ENCODE results near the gene INPP5A.

The INPP5A gene

GRCh38 chr10:132541129-132541528, 3.5 kb downstream of the INPP5A start:
- Histone ChIP-seq H3K23ac (ENCODE audit: low read length) (no peak overlapping the region), H3K79me1 (ENCODE audit: low read length) (peaks cover 9% of the 10 kb centered on the region), H3K4ac (ENCODE audit: low read depth, low read length) (peak overlapping the region; percentile 41), H2AFZ (ENCODE audit: insufficient read depth, low read length, poor library complexity) (no peak overlapping the region), H3K18ac (ENCODE audit: low read length) (peak overlapping the region; percentile 39), H2BK5ac (ENCODE audit: low read depth, low read length, poor library complexity) (no peak overlapping the region), H4K91ac (ENCODE audit: low read depth, low read length) (no peak overlapping the region), H3K79me2 (ENCODE audit: control insufficient read depth, insufficient read depth, low read length, poor library complexity) (peaks cover 12% of the 10 kb centered on the region), H2BK12ac (ENCODE audit: low read length) (no peak overlapping the region), H3K14ac (ENCODE audit: low read length) (no peak overlapping the region), H2AK5ac (ENCODE audit: low read length) (no peak overlapping the region), H3K9me3 (ENCODE audit: insufficient read depth, low read depth, low read length) (no peaks in the 10 kb centered on the region), H3K36me3 (ENCODE audit: control insufficient read depth in 1 of 2, insufficient read depth in 2 of 2, low read length in 2 of 2) (peaks cover 0 to 4% of the 10 kb centered on the region in 2 experiments), H3K27ac (ENCODE audit: low read depth, low read length) (no peak overlapping the region), H3K4me2 (ENCODE audit: low read length) (no peak overlapping the region), H3K4me1 (ENCODE audit: control insufficient read depth in 1 of 2, insufficient read depth in 2 of 2, low read length in 2 of 2) (peaks cover 21 to 30% of the 10 kb centered on the region in 2 experiments), H3K27me3 (ENCODE audit: insufficient read depth, low read length) (no peaks in the 10 kb centered on the region), H4K8ac (ENCODE audit: low read depth, low read length) (no peak overlapping the region), H3K9ac (ENCODE audit: low read length) (no peak overlapping the region), H3K4me3 (ENCODE audit: low read depth, low read length) (no peak overlapping the region), H4K12ac (ENCODE audit: low read depth, low read length) (no peak overlapping the region), H2BK120ac (ENCODE audit: insufficient read depth, low read length, poor library complexity) (no peak overlapping the region)
- no peak for DNase-seq
- no CpG with 5 or more reads among the region's 11 CpGs for WGBS (ENCODE audit: extremely low coverage, insufficient coverage, insufficient read length)

- Histone ChIP-seq H4K8ac (ENCODE audit: low read depth, low read length) (no peak overlapping the region), H3K79me2 (ENCODE audit: control insufficient read depth, insufficient read depth, low read length, poor library complexity) (peaks cover 12% of the 10 kb centered on the region), H3K27me3 (ENCODE audit: insufficient read depth, low read length) (no peaks in the 10 kb centered on the region), H3K18ac (ENCODE audit: low read length) (no peak overlapping the region), H2AK5ac (ENCODE audit: low read length) (no peak overlapping the region), H3K4me2 (ENCODE audit: low read length) (no peak overlapping the region), H2AFZ (ENCODE audit: insufficient read depth, low read length, poor library complexity) (no peak overlapping the region), H3K36me3 (ENCODE audit: control insufficient read depth in 1 of 2, insufficient read depth in 2 of 2, low read length in 2 of 2) (peaks cover 0 to 4% of the 10 kb centered on the region in 2 experiments), H3K9me3 (ENCODE audit: insufficient read depth, low read depth, low read length) (no peaks in the 10 kb centered on the region), H3K9ac (ENCODE audit: low read length) (no peak overlapping the region), H2BK5ac (ENCODE audit: low read depth, low read length, poor library complexity) (no peak overlapping the region), H3K4ac (ENCODE audit: low read depth, low read length) (no peak overlapping the region), H3K4me3 (ENCODE audit: low read depth, low read length) (no peak overlapping the region), H3K14ac (ENCODE audit: low read length) (no peak overlapping the region), H4K12ac (ENCODE audit: low read depth, low read length) (no peak overlapping the region), H3K79me1 (ENCODE audit: low read length) (peaks cover 9% of the 10 kb centered on the region), H2BK12ac (ENCODE audit: low read length) (no peak overlapping the region), H3K4me1 (ENCODE audit: control insufficient read depth in 1 of 2, insufficient read depth in 2 of 2, low read length in 2 of 2) (peaks cover 21 to 26% of the 10 kb centered on the region in 2 experiments), H3K23ac (ENCODE audit: low read length) (no peak overlapping the region), H4K91ac (ENCODE audit: low read depth, low read length) (no peak overlapping the region), H3K27ac (ENCODE audit: low read depth, low read length) (no peak overlapping the region), H2BK120ac (ENCODE audit: insufficient read depth, low read length, poor library complexity) (no peak overlapping the region)
- no CpG with 5 or more reads among the region's 3 CpGs for WGBS (ENCODE audit: extremely low coverage, insufficient coverage, insufficient read length)
- no peak for DNase-seq
These were observed 4.0 kb downstream of the INPP5A start for GRCh38 chr10:132541601-132542011.

- peaks cover 7% of the 10 kb centered on the region for H3K79me2 ChIP-seq (ENCODE audit: control insufficient read depth, insufficient read depth, low read length, poor library complexity)
- H3K27me3 ChIP-seq (ENCODE audit: insufficient read depth, low read length): no peaks in the 10 kb centered on the region
- peaks cover 21 to 25% of the 10 kb centered on the region in 2 experiments for H3K4me1 ChIP-seq (ENCODE audit: control insufficient read depth in 1 of 2, insufficient read depth in 2 of 2, low read length in 2 of 2)
- no peak for DNase-seq
- H3K9me3 ChIP-seq (ENCODE audit: insufficient read depth, low read depth, low read length): no peaks in the 10 kb centered on the region
- no peak overlapping the region for H3K14ac ChIP-seq (ENCODE audit: low read length)
- no peak overlapping the region for H2BK5ac ChIP-seq (ENCODE audit: low read depth, low read length, poor library complexity)
- H4K12ac ChIP-seq (ENCODE audit: low read depth, low read length): no peak overlapping the region
- H3K23ac ChIP-seq (ENCODE audit: low read length): no peak overlapping the region
- WGBS (ENCODE audit: extremely low coverage, insufficient coverage, insufficient read length): no CpG with 5 or more reads among the region's 19 CpGs
- H3K18ac ChIP-seq (ENCODE audit: low read length): peak overlapping the region; percentile 16
- H3K4me2 ChIP-seq (ENCODE audit: low read length): no peak overlapping the region
- H3K9ac ChIP-seq (ENCODE audit: low read length): no peak overlapping the region
- H3K36me3 ChIP-seq (ENCODE audit: control insufficient read depth in 1 of 2, insufficient read depth in 2 of 2, low read length in 2 of 2): peaks cover 0 to 4% of the 10 kb centered on the region in 2 experiments
- H3K27ac ChIP-seq (ENCODE audit: low read depth, low read length): no peak overlapping the region
- H4K8ac ChIP-seq (ENCODE audit: low read depth, low read length): no peak overlapping the region
- no peak overlapping the region for H2BK120ac ChIP-seq (ENCODE audit: insufficient read depth, low read length, poor library complexity)
- no peak overlapping the region for H4K91ac ChIP-seq (ENCODE audit: low read depth, low read length)
- no peak overlapping the region for H3K4me3 ChIP-seq (ENCODE audit: low read depth, low read length)
- no peak overlapping the region for H2BK12ac ChIP-seq (ENCODE audit: low read length)
- H3K79me1 ChIP-seq (ENCODE audit: low read length): peaks cover 4% of the 10 kb centered on the region
- H2AFZ ChIP-seq (ENCODE audit: insufficient read depth, low read length, poor library complexity): no peak overlapping the region
- H2AK5ac ChIP-seq (ENCODE audit: low read length): no peak overlapping the region
- no peak overlapping the region for H3K4ac ChIP-seq (ENCODE audit: low read depth, low read length)
These were observed 4.6 kb downstream of the INPP5A start for GRCh38 chr10:132542086-132542775.

GRCh38 chr10:132542819-132543218, 5.2 kb downstream of the INPP5A start:
- no peak overlapping the region for H3K9ac ChIP-seq (ENCODE audit: low read length)
- H3K36me3 ChIP-seq (ENCODE audit: control insufficient read depth in 1 of 2, insufficient read depth in 2 of 2, low read length in 2 of 2): peaks cover 0 to 4% of the 10 kb centered on the region in 2 experiments
- H2BK12ac ChIP-seq (ENCODE audit: low read length): no peak overlapping the region
- no peaks in the 10 kb centered on the region for H3K9me3 ChIP-seq (ENCODE audit: insufficient read depth, low read depth, low read length)
- no peak overlapping the region for H3K23ac ChIP-seq (ENCODE audit: low read length)
- H3K14ac ChIP-seq (ENCODE audit: low read length): no peak overlapping the region
- no peak for DNase-seq
- WGBS (ENCODE audit: extremely low coverage, insufficient coverage, insufficient read length): no CpG with 5 or more reads among the region's 3 CpGs
- no peak overlapping the region for H3K27ac ChIP-seq (ENCODE audit: low read depth, low read length)
- H2AFZ ChIP-seq (ENCODE audit: insufficient read depth, low read length, poor library complexity): no peak overlapping the region
- no peak overlapping the region for H2BK5ac ChIP-seq (ENCODE audit: low read depth, low read length, poor library complexity)
- no peaks in the 10 kb centered on the region for H3K27me3 ChIP-seq (ENCODE audit: insufficient read depth, low read length)
- no peak overlapping the region for H3K4me2 ChIP-seq (ENCODE audit: low read length)
- no peak overlapping the region for H3K4me3 ChIP-seq (ENCODE audit: low read depth, low read length)
- H3K79me2 ChIP-seq (ENCODE audit: control insufficient read depth, insufficient read depth, low read length, poor library complexity): peaks cover 7% of the 10 kb centered on the region
- H4K91ac ChIP-seq (ENCODE audit: low read depth, low read length): no peak overlapping the region
- no peak overlapping the region for H3K18ac ChIP-seq (ENCODE audit: low read length)
- H4K8ac ChIP-seq (ENCODE audit: low read depth, low read length): no peak overlapping the region
- no peak overlapping the region for H4K12ac ChIP-seq (ENCODE audit: low read depth, low read length)
- H3K4ac ChIP-seq (ENCODE audit: low read depth, low read length): no peak overlapping the region
- H3K4me1 ChIP-seq (ENCODE audit: control insufficient read depth in 1 of 2, insufficient read depth in 2 of 2, low read length in 2 of 2): peaks cover 21 to 25% of the 10 kb centered on the region in 2 experiments
- no peak overlapping the region for H2AK5ac ChIP-seq (ENCODE audit: low read length)
- H2BK120ac ChIP-seq (ENCODE audit: insufficient read depth, low read length, poor library complexity): no peak overlapping the region
- H3K79me1 ChIP-seq (ENCODE audit: low read length): peaks cover 4% of the 10 kb centered on the region
